ENCODE data around the gene ANKRD2. TPM values are rescaled to one million over a fixed set of nuclear protein-coding genes. Genes with fewer than 3 reads are reported as not detected.

Gene ANKRD2
- polyA plus RNA-seq, 1 donor, result 0.13 TPM

- H3K36me3 ChIP-seq (ENCODE audit: control insufficient read depth, insufficient read depth, low read length), result no peaks in the 10 kb centered on the region
- H3K4me1 ChIP-seq (ENCODE audit: control insufficient read depth, insufficient read depth, low read length), result peaks cover 11% of the 10 kb centered on the region
- no peaks in the 10 kb centered on the region for H3K9me3 ChIP-seq (ENCODE audit: control insufficient read depth, low read depth, low read length)
- peak within 1 kb of the TSS; percentile 11 for H3K27ac ChIP-seq (ENCODE audit: low read length)
- WGBS (ENCODE audit: insufficient coverage, low lambda C conversion rate), result no CpG with 5 or more reads among the region's 5 CpGs
- H3K27me3 ChIP-seq (ENCODE audit: control insufficient read depth, insufficient read depth, low read length), result no peaks in the 10 kb centered on the region
- H3K4me3 ChIP-seq (ENCODE audit: low read length), result no peak within 1 kb of the TSS
- peak; percentile 66 to 74 for DNase-seq
These were observed 11.7 kb downstream of the ANKRD2 start, which contains the start of gene HOGA1 for GRCh38 chr10:97584060-97584797. TSS of gene HOGA1 (plus strand) at chr10:97584389. CDS start at chr10:97584704, 315 bp downstream.

GRCh38 chr10:97584798-97585438 is 12.3 kb downstream of the ANKRD2 start:
- H3K4me1 ChIP-seq (ENCODE audit: control insufficient read depth, insufficient read depth, low read length), result peaks cover 13% of the 10 kb centered on the region
- WGBS (ENCODE audit: insufficient coverage, low lambda C conversion rate), result 60% methylated on average over 1 of the region's 5 CpGs
- H3K9me3 ChIP-seq (ENCODE audit: control insufficient read depth, low read depth, low read length), result no peaks in the 10 kb centered on the region
- H3K27ac ChIP-seq (ENCODE audit: low read length), result no peak overlapping the region
- no peak for DNase-seq
- H3K36me3 ChIP-seq (ENCODE audit: control insufficient read depth, insufficient read depth, low read length), result no peaks in the 10 kb centered on the region
- no peaks in the 10 kb centered on the region for H3K27me3 ChIP-seq (ENCODE audit: control insufficient read depth, insufficient read depth, low read length)
- H3K4me3 ChIP-seq (ENCODE audit: low read length), result no peak overlapping the region

GRCh38 chr10:97585439-97585811 is 12.8 kb downstream of the ANKRD2 start:
- WGBS (ENCODE audit: insufficient coverage, low lambda C conversion rate), result no CpG with 5 or more reads among the region's 5 CpGs
- no peak overlapping the region for H3K27ac ChIP-seq (ENCODE audit: low read length)

GRCh38 chr10:97587183-97587582 is 14.6 kb downstream of the ANKRD2 start:
- Histone ChIP-seq H3K36me3 (ENCODE audit: control insufficient read depth, insufficient read depth, low read length) (no peaks in the 10 kb centered on the region), H3K4me3 (ENCODE audit: low read length) (no peak overlapping the region), H3K4me1 (ENCODE audit: control insufficient read depth, insufficient read depth, low read length) (peaks cover 20% of the 10 kb centered on the region), H3K27ac (ENCODE audit: low read length) (no peak overlapping the region), H3K9me3 (ENCODE audit: control insufficient read depth, low read depth, low read length) (no peaks in the 10 kb centered on the region), H3K27me3 (ENCODE audit: control insufficient read depth, insufficient read depth, low read length) (no peaks in the 10 kb centered on the region)
- no CpG with 5 or more reads among the region's 2 CpGs for WGBS (ENCODE audit: insufficient coverage, low lambda C conversion rate)
- no peak for DNase-seq

More at GRCh38 chr10:97585439-97585811, 12.8 kb downstream of the ANKRD2 start:
- DNase-seq, result no peak
- Histone ChIP-seq H3K27me3 (ENCODE audit: control insufficient read depth, insufficient read depth, low read length) (no peaks in the 10 kb centered on the region), H3K9me3 (ENCODE audit: control insufficient read depth, low read depth, low read length) (no peaks in the 10 kb centered on the region), H3K4me1 (ENCODE audit: control insufficient read depth, insufficient read depth, low read length) (peaks cover 14% of the 10 kb centered on the region), H3K36me3 (ENCODE audit: control insufficient read depth, insufficient read depth, low read length) (no peaks in the 10 kb centered on the region), H3K4me3 (ENCODE audit: low read length) (no peak overlapping the region)

- no peaks in the 10 kb centered on the region for H3K9me3 ChIP-seq (ENCODE audit: control insufficient read depth, low read depth, low read length)
- no CpG with 5 or more reads among the region's 3 CpGs for WGBS (ENCODE audit: insufficient coverage, low lambda C conversion rate)
- H3K4me3 ChIP-seq (ENCODE audit: low read length), result no peak within 1 kb of the TSS
- H3K4me1 ChIP-seq (ENCODE audit: control insufficient read depth, insufficient read depth, low read length), result peaks cover 14% of the 10 kb centered on the region
- DNase-seq, result no peak
- no peaks in the 10 kb centered on the region for H3K36me3 ChIP-seq (ENCODE audit: control insufficient read depth, insufficient read depth, low read length)
- H3K27me3 ChIP-seq (ENCODE audit: control insufficient read depth, insufficient read depth, low read length), result no peaks in the 10 kb centered on the region
- no peak within 1 kb of the TSS for H3K27ac ChIP-seq (ENCODE audit: low read length)
These were observed 16.9 kb downstream of the ANKRD2 start, which contains the start of gene C10orf62 for GRCh38 chr10:97589479-97589878. TSS of gene C10orf62 (plus strand) at chr10:97589721. CDS start at chr10:97589898, 177 bp downstream.

GRCh38 chr10:97590082-97590747 is 17.6 kb downstream of the ANKRD2 start:
- 60% methylated on average over 1 of the region's 15 CpGs for WGBS (ENCODE audit: insufficient coverage, low lambda C conversion rate)
- H3K4me3 ChIP-seq (ENCODE audit: low read length), result no peak overlapping the region
- H3K36me3 ChIP-seq (ENCODE audit: control insufficient read depth, insufficient read depth, low read length), result no peaks in the 10 kb centered on the region
- peaks cover 14% of the 10 kb centered on the region for H3K4me1 ChIP-seq (ENCODE audit: control insufficient read depth, insufficient read depth, low read length)
- no peaks in the 10 kb centered on the region for H3K27me3 ChIP-seq (ENCODE audit: control insufficient read depth, insufficient read depth, low read length)
- no peak for DNase-seq
- no peak overlapping the region for H3K27ac ChIP-seq (ENCODE audit: low read length)
- H3K9me3 ChIP-seq (ENCODE audit: control insufficient read depth, low read depth, low read length), result no peaks in the 10 kb centered on the region

GRCh38 chr10:97590748-97591495 is 18.3 kb downstream of the ANKRD2 start:
- peaks cover 14% of the 10 kb centered on the region for H3K4me1 ChIP-seq (ENCODE audit: control insufficient read depth, insufficient read depth, low read length)
- no CpG with 5 or more reads among the region's 5 CpGs for WGBS (ENCODE audit: insufficient coverage, low lambda C conversion rate)
- no peak overlapping the region for H3K27ac ChIP-seq (ENCODE audit: low read length)
- H3K27me3 ChIP-seq (ENCODE audit: control insufficient read depth, insufficient read depth, low read length), result no peaks in the 10 kb centered on the region
- H3K4me3 ChIP-seq (ENCODE audit: low read length), result no peak overlapping the region
- H3K36me3 ChIP-seq (ENCODE audit: control insufficient read depth, insufficient read depth, low read length), result no peaks in the 10 kb centered on the region
- DNase-seq, result peak; percentile 33 to 69
- H3K9me3 ChIP-seq (ENCODE audit: control insufficient read depth, low read depth, low read length), result no peaks in the 10 kb centered on the region

- Histone ChIP-seq H3K27ac (ENCODE audit: low read length) (no peak overlapping the region), H3K9me3 (ENCODE audit: control insufficient read depth, low read depth, low read length) (no peaks in the 10 kb centered on the region), H3K4me1 (ENCODE audit: control insufficient read depth, insufficient read depth, low read length) (peaks cover 14% of the 10 kb centered on the region), H3K4me3 (ENCODE audit: low read length) (no peak overlapping the region), H3K36me3 (ENCODE audit: control insufficient read depth, insufficient read depth, low read length) (no peaks in the 10 kb centered on the region), H3K27me3 (ENCODE audit: control insufficient read depth, insufficient read depth, low read length) (no peaks in the 10 kb centered on the region)
- 82% methylated on average over 2 of the region's 4 CpGs for WGBS (ENCODE audit: insufficient coverage, low lambda C conversion rate)
- no peak for DNase-seq
These were observed 20.8 kb downstream of the ANKRD2 start for GRCh38 chr10:97593421-97593820.

- no peak for DNase-seq
- H3K4me1 ChIP-seq (ENCODE audit: control insufficient read depth, insufficient read depth, low read length), result no peaks in the 10 kb centered on the region
- H3K4me3 ChIP-seq (ENCODE audit: low read length), result no peak overlapping the region
- H3K36me3 ChIP-seq (ENCODE audit: control insufficient read depth, insufficient read depth, low read length), result no peaks in the 10 kb centered on the region
- H3K27ac ChIP-seq (ENCODE audit: low read length), result no peak overlapping the region
- WGBS (ENCODE audit: insufficient coverage, low lambda C conversion rate), result 60% methylated on average over 2 of the region's 10 CpGs
- H3K27me3 ChIP-seq (ENCODE audit: control insufficient read depth, insufficient read depth, low read length), result no peaks in the 10 kb centered on the region
- H3K9me3 ChIP-seq (ENCODE audit: control insufficient read depth, low read depth, low read length), result no peaks in the 10 kb centered on the region
These were observed 23.8 kb downstream of the ANKRD2 start for GRCh38 chr10:97596101-97597082.
